ENCODE data around the gene CACNA1A. TPM values are rescaled to one million over a fixed set of nuclear protein-coding genes. Genes with fewer than 3 reads are reported as not detected.
A peak's percentile ranks its signal among the peaks of the same experiment; 100 is the strongest.

The CACNA1A gene
- polyA plus RNA-seq, 1 donor from 2014 or later: 3.1 TPM

- peaks cover 40 to 47% (median 44%) of the 10 kb centered on the region in 3 donors for H3K4me1 Mint-ChIP-seq
- peaks cover 0 to 1% (median 0%) of the 10 kb centered on the region in 3 donors for H3K9me3 Mint-ChIP-seq
- peak overlapping the region in 1 of 3 donors; percentile 99 for H3K27ac Mint-ChIP-seq
- H3K36me3 Mint-ChIP-seq: peaks cover 5% of the 10 kb centered on the region
- H3K27me3 Mint-ChIP-seq: no peaks in the 10 kb centered on the region
- peak overlapping the region in 2 of 4 donors; percentile 27 to 62 for H3K4me3 Mint-ChIP-seq
These were observed 346.6 kb downstream of the CACNA1A start for GRCh38 chr19:13159713-13160112.
